Activated T-cell treated with anti-CD3 and anti-CD28 coated beads for 1 hour (primary cell): ENCODE data around the gene RGR.

Experiments used
- DNase-seq: peaks from one replicate; pipeline ENCODE4 v3.0.0-alpha.2; 2020; ENCODE audit warnings: low read depth

Gene RGR, protein sequence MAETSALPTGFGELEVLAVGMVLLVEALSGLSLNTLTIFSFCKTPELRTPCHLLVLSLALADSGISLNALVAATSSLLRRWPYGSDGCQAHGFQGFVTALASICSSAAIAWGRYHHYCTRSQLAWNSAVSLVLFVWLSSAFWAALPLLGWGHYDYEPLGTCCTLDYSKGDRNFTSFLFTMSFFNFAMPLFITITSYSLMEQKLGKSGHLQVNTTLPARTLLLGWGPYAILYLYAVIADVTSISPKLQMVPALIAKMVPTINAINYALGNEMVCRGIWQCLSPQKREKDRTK

GRCh38 chr10:84244651-84245270 lies at the start of gene RGR:
TSS of gene RGR (plus strand) at chr10:84245053. CDS start at chr10:84245091, 38 bp downstream.
- DNase-seq: no peak

DNA sequence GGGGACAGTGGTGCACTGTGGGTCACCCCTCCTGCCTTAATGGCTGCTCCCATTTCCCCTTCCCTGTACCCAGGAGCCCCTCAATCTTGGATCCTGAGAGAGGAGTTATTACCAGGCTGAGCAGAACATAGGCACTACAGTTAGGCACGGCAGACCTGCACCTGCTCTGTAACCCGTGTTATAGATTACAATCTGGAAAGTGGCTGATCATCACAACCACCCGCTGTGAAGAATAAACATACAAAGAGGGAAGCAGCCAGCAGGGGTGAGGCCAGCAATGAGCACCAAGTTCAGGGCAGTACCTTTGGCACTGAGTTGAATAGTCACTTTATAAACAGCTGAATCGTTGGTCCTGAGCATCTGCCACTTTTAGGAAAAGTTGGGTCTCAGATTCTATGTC lies 48.8 kb upstream of the RGR start:
- DNase-seq: no peak

DNA sequence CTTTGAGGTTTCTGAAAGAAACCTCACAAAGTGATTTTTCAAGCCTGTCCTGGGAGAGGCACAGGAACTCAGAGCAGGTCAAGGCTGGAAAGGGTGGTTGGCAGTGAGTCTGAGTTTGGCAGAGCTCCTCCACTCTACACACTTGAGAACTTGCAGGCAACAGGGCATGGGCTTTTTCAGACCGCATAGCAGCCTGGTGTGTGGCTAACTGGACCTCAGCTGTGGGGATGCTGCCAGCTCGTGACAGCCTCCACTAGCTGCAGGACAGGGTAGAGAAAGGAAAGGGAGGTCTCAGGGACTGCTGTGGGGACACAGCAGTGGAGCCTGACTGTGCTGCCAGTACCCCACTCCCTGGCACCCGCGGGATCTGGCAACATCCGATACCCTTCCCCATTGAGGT lies 47.9 kb upstream of the RGR start:
- DNase-seq: no peak

DNA sequence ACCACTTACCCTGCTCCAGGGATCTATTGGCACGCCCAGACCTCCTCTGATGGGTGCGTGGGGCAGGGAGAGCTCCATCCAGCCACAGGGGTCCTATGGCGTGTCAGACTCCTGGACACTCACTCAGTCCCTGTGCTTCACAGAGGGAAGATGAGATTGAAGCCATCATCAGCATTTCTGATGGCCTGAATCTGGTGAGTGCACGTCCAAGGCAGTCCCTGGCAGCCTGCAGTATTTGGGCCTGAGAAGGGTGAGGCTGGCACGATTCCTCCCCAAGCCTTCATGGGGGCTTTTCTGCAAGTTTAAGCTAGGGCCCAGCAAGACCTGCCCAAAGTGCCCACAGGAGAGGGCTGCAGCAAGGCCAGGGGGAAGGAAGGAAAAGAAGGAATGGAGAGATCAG lies 47.2 kb upstream of the RGR start:
- DNase-seq: no peak

DNA sequence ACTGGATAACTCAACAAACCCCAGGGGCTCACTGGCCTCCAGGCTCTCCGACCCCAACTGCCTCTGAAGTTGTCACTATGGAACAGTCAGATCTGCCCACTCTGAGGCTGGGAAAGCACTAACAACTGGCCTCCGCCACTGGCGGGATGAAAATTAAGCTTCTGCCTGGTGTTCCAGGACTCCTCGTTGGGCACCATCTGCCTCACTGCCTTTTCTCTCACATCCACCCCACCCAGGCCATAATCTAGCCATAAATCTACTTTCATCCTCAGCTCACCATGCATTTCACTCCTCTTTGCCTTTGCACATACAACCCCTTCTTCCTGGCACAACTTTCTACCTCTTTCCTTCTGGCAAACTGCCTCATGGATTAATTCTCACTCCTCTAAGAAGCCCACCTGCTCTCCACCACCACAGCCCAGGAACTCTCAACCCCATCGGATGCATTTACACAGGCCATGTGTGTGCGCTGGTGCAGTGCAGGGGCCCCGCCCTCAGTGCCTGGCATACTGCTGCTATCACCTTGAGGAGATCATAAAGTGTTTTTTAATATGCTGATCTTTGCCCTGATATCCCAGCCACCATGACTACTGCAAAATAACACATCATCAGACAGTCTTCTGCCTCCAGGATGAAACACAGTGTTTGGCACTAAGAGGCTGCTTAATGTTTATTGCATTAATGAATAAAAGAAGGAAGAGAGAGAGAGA lies 46.5 kb upstream of the RGR start:
- no peak for DNase-seq

DNA sequence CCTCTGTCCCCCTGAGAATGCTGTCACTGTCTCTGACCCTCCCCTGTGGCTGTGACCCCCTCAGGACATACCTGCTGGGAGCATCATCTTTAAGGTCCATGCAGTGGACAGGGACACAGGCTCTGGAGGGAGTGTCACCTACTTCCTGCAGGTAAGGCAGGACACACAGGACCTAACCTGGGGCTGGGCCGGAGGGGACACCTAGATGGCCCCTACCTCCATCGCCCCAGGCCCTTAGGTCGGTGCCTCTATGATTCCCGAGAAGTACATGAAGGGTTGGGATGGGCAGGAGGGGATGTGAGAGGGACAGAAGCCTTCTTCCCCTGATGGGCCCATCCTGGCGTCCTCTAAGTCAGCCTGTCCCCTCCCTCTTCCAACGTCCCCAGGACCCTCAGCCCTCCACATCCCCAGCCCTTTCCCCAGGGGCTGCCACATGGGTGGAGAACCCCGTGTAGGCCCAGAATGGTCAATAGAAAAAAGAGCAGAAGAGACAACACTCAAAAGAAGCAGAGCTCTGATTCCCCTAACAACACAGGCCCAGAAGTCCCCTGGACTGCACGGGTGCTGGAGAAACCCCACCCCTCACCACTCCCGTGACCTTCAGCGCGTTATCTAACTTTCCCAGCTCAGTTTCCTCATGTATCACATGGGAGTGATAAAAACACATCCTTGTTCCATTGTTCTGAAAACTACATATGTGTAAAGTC lies 44.2 kb upstream of the RGR start:
- DNase-seq: no peak

GRCh38 chr10:84201244-84201606 lies 43.6 kb upstream of the RGR start:
- no peak for DNase-seq

DNA sequence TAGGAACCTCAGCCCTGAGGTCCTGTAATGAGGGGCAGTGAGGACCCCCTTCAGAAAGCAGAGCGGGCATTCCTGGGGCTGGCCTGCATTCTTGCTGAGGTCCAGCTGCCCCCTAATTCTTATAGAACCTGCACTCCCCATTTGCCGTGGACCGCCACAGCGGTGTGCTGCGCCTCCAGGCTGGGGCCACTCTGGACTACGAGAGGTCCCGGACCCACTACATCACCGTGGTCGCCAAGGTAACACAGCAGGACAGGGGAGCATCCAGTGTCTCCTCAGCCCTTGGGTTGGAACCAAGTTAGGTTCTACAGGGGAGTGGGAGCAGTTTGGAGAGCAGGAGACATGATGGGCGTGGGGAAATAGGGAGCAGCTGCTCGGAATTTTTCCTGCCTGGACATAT lies 43.2 kb upstream of the RGR start:
- no peak for DNase-seq

DNA sequence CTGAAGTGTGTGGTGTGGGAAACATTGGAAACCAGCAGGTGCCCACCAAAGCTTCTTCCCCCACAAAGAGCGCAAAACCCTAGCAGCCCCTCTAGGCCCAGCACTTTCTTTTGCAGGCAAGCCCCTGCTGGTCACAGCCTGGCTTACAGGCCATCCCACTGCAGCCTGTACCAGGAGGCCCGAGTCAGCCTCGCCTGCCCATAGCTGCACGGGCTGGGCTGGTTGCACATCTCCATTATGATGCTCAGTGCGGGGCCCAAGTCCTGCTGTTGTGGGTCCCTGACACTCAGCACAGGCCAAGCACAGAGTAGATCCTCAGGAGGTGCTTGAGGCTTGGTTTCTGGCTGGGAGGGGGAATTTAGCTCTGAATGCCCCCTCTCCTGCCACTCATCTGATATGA lies 42.5 kb upstream of the RGR start:
- DNase-seq: no peak

GRCh38 chr10:84204122-84204521 lies 40.7 kb upstream of the RGR start:
- no peak for DNase-seq

DNA sequence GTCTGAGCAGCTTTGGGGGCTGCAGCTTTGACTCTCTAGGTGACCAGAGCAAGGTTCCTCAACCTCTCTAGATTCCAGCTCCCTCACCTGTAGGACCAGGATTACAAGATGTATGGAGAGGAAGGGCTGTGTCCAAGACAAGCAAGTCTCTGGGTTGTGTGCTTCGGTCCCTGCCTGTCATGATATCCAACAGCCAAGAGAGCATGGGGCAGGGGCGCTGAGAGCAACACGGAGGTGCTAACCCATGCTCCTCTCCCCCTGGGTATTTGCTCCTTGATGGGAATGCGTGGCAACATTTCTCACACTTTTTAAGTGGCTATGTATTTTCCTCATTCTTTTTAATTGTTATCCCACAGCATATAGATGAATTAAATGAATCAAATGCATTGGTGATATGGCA lies 40.2 kb upstream of the RGR start:
- DNase-seq: no peak

DNA sequence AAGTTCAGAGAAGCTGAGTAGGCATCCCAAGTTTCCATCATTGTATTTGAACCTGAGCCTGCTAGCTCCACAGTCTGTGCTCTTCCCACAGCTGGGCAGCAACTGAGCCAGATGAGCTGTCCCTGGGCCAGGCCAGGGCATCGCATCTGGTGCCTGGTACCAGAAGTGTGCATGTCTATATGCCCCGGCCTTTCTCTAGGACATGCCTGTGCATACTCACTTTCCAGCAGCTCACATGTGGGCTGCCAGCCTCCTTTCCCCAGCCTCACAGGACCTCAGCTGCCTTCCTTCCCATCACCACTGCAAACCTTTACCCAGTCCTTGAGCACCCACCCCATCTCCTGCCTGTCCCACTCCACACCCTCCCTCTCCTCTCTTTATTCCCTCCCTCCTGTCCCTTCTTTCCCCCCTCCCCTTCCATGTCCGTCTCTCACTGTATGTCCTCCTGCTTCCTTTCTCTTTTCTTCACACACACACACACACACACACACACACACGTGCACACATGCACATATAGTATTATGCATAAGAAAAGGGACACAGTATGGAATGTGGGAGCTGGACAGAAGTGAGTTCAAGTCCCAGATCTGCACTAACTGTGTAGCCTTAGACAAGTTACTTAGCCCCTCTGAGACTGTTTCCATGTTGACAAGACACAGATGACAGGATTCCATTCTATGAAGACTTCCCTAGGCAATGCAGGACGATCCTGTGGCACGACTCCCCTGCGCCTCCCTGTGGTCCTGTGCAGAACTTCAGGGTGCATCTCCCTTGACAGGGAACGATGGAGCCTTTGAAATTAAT lies 39.6 kb upstream of the RGR start:
- DNase-seq: peak; percentile 47

DNA sequence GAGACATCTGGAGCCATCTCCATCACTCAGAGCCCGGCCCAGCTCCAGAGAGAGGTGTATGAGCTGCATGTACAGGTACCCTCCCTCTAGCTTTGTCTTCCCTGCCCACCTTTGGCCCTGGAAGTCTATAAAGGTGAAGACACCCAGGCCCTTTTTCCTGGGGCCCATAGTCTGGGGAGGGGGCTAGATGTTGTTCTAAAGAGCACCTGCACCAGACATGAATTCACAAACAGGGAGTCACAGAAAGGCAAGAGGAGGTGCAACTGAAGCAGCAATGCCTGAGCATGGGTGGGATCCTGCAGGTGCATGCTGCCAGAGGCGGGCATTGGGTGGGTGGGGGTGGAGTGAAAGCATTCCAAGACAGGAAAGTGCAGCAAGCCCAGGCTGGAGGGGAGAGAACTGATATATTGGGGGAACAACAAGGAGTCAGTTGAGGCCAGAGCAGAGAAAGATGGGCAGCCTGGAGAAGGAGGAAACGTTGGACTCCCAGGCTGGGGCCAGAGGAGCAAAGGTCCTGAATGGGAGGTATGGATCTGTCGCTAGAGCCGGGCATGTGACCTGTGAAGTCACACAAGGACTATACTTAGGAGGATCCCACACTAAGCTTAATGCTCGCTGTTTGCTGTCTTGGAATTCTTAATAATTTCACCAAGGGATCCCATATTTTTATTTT lies 38.9 kb upstream of the RGR start:
- no peak for DNase-seq

GRCh38 chr10:84208023-84208422 lies 36.8 kb upstream of the RGR start:
- DNase-seq: no peak

GRCh38 chr10:84211566-84211965 lies 33.3 kb upstream of the RGR start:
- DNase-seq: no peak

GRCh38 chr10:84212014-84212413 lies 32.8 kb upstream of the RGR start:
- no peak for DNase-seq

DNA sequence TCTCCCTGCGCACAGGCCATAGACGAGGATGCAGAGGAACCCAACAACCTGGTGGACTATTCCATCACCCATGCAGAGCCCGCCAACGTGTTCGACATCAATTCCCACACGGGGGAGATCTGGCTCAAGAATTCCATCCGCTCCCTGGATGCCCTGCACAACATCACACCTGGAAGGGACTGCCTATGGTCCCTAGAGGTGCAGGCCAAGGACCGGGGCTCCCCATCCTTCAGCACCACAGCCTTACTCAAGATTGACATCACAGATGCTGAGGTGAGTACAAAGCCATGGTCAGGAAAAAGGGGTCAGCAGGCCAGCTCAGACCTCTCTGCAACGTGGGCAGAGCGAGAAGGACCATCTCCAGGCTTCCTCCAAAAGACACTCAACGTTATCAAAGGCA lies 31.8 kb upstream of the RGR start:
- DNase-seq: no peak

GRCh38 chr10:84214046-84214572 lies 30.7 kb upstream of the RGR start:
- no peak for DNase-seq

DNA sequence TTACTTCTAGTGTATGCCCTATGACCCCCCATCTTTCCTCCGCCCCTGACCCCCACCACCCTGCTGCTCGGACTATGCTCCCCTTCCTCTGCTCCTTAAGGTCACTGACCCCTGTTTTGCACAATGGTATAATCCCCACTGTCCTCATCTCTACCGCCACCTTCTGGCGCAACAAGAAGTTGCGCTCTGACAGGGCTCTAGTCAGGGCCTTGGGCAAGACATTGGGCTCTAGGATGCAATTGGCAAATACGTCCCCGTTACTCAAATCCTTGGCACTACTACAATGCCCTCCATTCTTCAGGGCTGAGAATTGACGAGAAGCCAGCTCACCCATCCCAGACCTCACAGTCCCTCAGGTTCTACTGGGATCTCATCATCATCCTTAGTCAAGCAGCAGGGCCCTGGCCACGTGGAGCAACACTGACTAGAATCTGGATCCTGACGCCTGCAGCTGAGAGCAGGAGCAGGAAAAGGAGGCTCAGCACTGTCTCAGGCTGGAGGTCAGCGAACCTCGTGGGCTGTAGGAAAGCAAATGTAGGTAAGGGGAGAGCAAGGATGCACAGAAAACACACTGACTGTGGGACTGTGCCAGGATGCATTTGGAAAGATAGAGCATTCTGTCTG lies 30.1 kb upstream of the RGR start:
- no peak for DNase-seq

GRCh38 chr10:84216834-84217233 lies 28.0 kb upstream of the RGR start:
- no peak for DNase-seq

- no peak for DNase-seq
Observed at GRCh38 chr10:84217746-84218145, 27.1 kb upstream of the RGR start.
